Stomach (tissue), 9 donors: ENCODE results near the gene GLB1L3. TPM values are rescaled to one million over a fixed set of nuclear protein-coding genes. Genes with fewer than 3 reads are reported as not detected.

ENCODE experiments used
- DNase-seq, 2 donors: peaks; one replicate each; pipeline versions ENCODE4 v3.0.0 to v3.0.0-alpha.2; 2013 to 2019
- H3K27ac ChIP-seq, 5 donors: fragments of 200-600 bp in 4 of 5; sonication (generic) in 4 of 5; one replicate each; pipeline ENCODE4 v1.5.1; 2013 to 2019; ENCODE audit warnings: mild to moderate bottlenecking in 1 of 5, moderate library complexity in 1 of 5
- H3K27me3 ChIP-seq, 3 donors: fragments of 200-600 bp; sonication (generic); one replicate each; pipeline ENCODE4 v1.5.1; 2017 to 2019; ENCODE audit warnings: mixed run types in 1 of 3
- H3K36me3 ChIP-seq, 4 donors: fragments of 200-600 bp; sonication (generic); 1 replicate in 3 of 4; 2 replicates in 1 of 4; pipeline ENCODE4 v1.5.1; 2016 to 2019
- H3K4me1 ChIP-seq, 4 donors: fragments of 200-600 bp; sonication (generic); one replicate each; pipeline ENCODE4 v1.5.1; 2016 to 2019
- H3K4me3 ChIP-seq, 4 donors: fragments of 200-600 bp; sonication (generic) in 3 of 4; one replicate each; pipeline ENCODE4 v1.5.1; 2016 to 2019; ENCODE audit warnings: mild to moderate bottlenecking in 1 of 4
- H3K9me3 ChIP-seq, 4 donors: fragments of 200-600 bp; sonication (generic); one replicate each; pipeline ENCODE4 v1.5.1; 2016 to 2019
- CTCF ChIP-seq, 7 experiments: fragments of 450-650 bp in 4 of 7; fragments of 200-600 bp in 3 of 7; sonication (generic) in 3 of 7; IDR thresholded peaks; one replicate each; pipeline ENCODE4 v1.5.1; 2016 to 2019; ENCODE audit warnings: antibody characterized with exemption in 7 of 7, control low read depth in 2 of 7, mild to moderate bottlenecking in 1 of 7
- EP300 ChIP-seq: sonication (generic); formaldehyde crosslinking; IDR thresholded peaks from one replicate; pipeline ENCODE4 v1.6.1; 2017; ENCODE audit warnings: antibody characterized with exemption
- POLR2A ChIP-seq, 4 donors: fragments of 450-650 bp; IDR thresholded peaks; one replicate each; pipeline ENCODE4 v1.6.1; 2016; ENCODE audit warnings: antibody characterized with exemption in 4 of 4, control low read depth in 2 of 4, mild to moderate bottlenecking in 1 of 4, moderate library complexity in 1 of 4
- POLR2AphosphoS5 ChIP-seq, 3 donors: sonication (generic); formaldehyde crosslinking; IDR thresholded peaks; one replicate each; pipeline ENCODE4 v1.6.1; 2016; ENCODE audit warnings: antibody characterized with exemption in 3 of 3
- whole genome bisulfite sequencing, 5 donors: extraction: QIAGEN DNeasy Blood & Tissue Kit in 3 of 5; methylation state at CpG; one replicate each; pipeline versions ENCODE4 v1.1.5 to v1.1.7; 2013 to 2018; 5-methylcytosine and 5-hydroxymethylcytosine counted together
- intact Hi-C: fragments of 100-400 bp; cut with DNase I; formaldehyde crosslinking; loops from one replicate; pipeline ENCODE4 v1.15.1; 2023; ENCODE audit warnings: low total_unique reads
- polyA plus RNA-seq, 3 donors: library from polyadenylated mRNA; stranded (reverse); fragments of 200-250 nt; gene quantifications; one replicate each; pipeline ENCODE4 v1.2.3, GENCODE V29; 2013
- total RNA-seq, 5 donors: library from RNA; depleted of rRNA; stranded (reverse); fragments of >200 nt; gene quantifications; one replicate each; pipeline versions ENCODE4 v1.1.0 to v1.2.3, GENCODE V29; 2014 to 2016
- donor health status: healthy with polysubstance abuse.
- donor health status: Bipolar disorder and iron deficiency.
- donor health status: healthy.

Gene GLB1L3
- total and polyA plus RNA-seq, 8 donors, result 0.08 TPM; not detected in 7

- Histone ChIP-seq H3K4me3 (no peak overlapping the region), H3K9me3 (no peaks in the 10 kb centered on the region), H3K27me3 (peaks cover 0 to 19% (median 0%) of the 10 kb centered on the region in 3 donors), H3K4me1 (peaks cover 0 to 10% (median 6%) of the 10 kb centered on the region in 4 donors), H3K27ac (no peak overlapping the region), H3K36me3 (no peaks in the 10 kb centered on the region)
- intact Hi-C loops, result no loop called here
- DNase-seq, result no peak
- no peak for TF ChIP-seq EP300
- TF ChIP-seq POLR2AphosphoS5 (IDR thresholded peaks at IDR 0.05), result no peak
- no peak for TF ChIP-seq CTCF (IDR thresholded peaks at IDR 0.05)
- TF ChIP-seq POLR2A (IDR thresholded peaks at IDR 0.05), result no peak
- WGBS, 5 donors, result 79 to 84% (median 82%) methylated on average over 6 to 9 of the region's 9 CpGs
Observed at GRCh38 chr11:134363161-134363560, 87.0 kb downstream of the GLB1L3 start.

GRCh38 chr11:134363592-134363991, 87.4 kb downstream of the GLB1L3 start:
- Histone ChIP-seq H3K27me3 (peaks cover 0 to 19% (median 0%) of the 10 kb centered on the region in 3 donors), H3K4me3 (no peak overlapping the region), H3K27ac (no peak overlapping the region), H3K9me3 (no peaks in the 10 kb centered on the region), H3K36me3 (no peaks in the 10 kb centered on the region), H3K4me1 (peaks cover 0 to 10% (median 6%) of the 10 kb centered on the region in 4 donors)
- DNase-seq, result peak in 1 of 2 donors; percentile 22
- TF ChIP-seq POLR2AphosphoS5 (IDR thresholded peaks at IDR 0.05) (no peak), CTCF (IDR thresholded peaks at IDR 0.05) (no peak), EP300 (no peak), POLR2A (IDR thresholded peaks at IDR 0.05) (no peak)
- intact Hi-C loops, result no loop called here
- WGBS, 5 donors, result 39 to 58% (median 44%) methylated on average over 7 of the region's 7 CpGs

- Histone ChIP-seq H3K27me3 (peaks cover 0 to 19% (median 0%) of the 10 kb centered on the region in 3 donors), H3K36me3 (no peaks in the 10 kb centered on the region), H3K4me3 (no peak overlapping the region), H3K9me3 (no peaks in the 10 kb centered on the region), H3K27ac (no peak overlapping the region), H3K4me1 (peaks cover 0 to 10% (median 6%) of the 10 kb centered on the region in 4 donors)
- WGBS, 5 donors, result 81 to 95% (median 88%) methylated on average over 5 to 9 of the region's 9 CpGs
- no peak for TF ChIP-seq POLR2A (IDR thresholded peaks at IDR 0.05)
- TF ChIP-seq EP300, result no peak
- TF ChIP-seq POLR2AphosphoS5 (IDR thresholded peaks at IDR 0.05), result no peak
- no peak for TF ChIP-seq CTCF (IDR thresholded peaks at IDR 0.05)
- DNase-seq, result no peak
- intact Hi-C loops, result no loop called here
Observed at GRCh38 chr11:134364261-134364660, 88.1 kb downstream of the GLB1L3 start.

- no peak for DNase-seq
- no peak overlapping the region for H3K4me3 ChIP-seq
- H3K27ac ChIP-seq, result no peak overlapping the region
- TF ChIP-seq EP300 (no peak), POLR2AphosphoS5 (IDR thresholded peaks at IDR 0.05) (no peak), POLR2A (IDR thresholded peaks at IDR 0.05) (no peak)
- no peaks in the 10 kb centered on the region for H3K36me3 ChIP-seq
- peaks cover 0 to 5% (median 3%) of the 10 kb centered on the region in 4 donors for H3K4me1 ChIP-seq
- 70 to 77% (median 73%) methylated on average over 11 to 22 of the region's 22 CpGs for WGBS, 5 donors
- no peaks in the 10 kb centered on the region for H3K9me3 ChIP-seq
- intact Hi-C loops, result no loop called here
- H3K27me3 ChIP-seq, result peaks cover 0 to 19% (median 0%) of the 10 kb centered on the region in 3 donors
Observed at GRCh38 chr11:134365011-134365925, 89.1 kb downstream of the GLB1L3 start.

- no peak for DNase-seq
- Histone ChIP-seq H3K4me3 (no peak overlapping the region), H3K27me3 (peaks cover 0 to 19% (median 0%) of the 10 kb centered on the region in 3 donors), H3K4me1 (no peaks in the 10 kb centered on the region), H3K27ac (no peak overlapping the region), H3K9me3 (no peaks in the 10 kb centered on the region), H3K36me3 (no peaks in the 10 kb centered on the region)
- intact Hi-C loops, result no loop called here
- 62 to 79% (median 77%) methylated on average over 7 of the region's 7 CpGs for WGBS, 5 donors
- TF ChIP-seq POLR2A (IDR thresholded peaks at IDR 0.05) (no peak), CTCF (IDR thresholded peaks at IDR 0.05) (no peak), POLR2AphosphoS5 (IDR thresholded peaks at IDR 0.05) (no peak), EP300 (no peak)
Observed at GRCh38 chr11:134366254-134366653, 90.1 kb downstream of the GLB1L3 start.
